GM12872 (cell line): ENCODE data around the gene ZEB2.

Experiments
- TF ChIP-seq, protein P1 (sequence below): IDR thresholded peaks from 3 replicates; pipeline ENCODE4 v1.5.1; 2011; ENCODE audit warnings: low read depth, mild to moderate bottlenecking, low read length, moderate library complexity; ENCODE audit not compliant: insufficient read depth

The ZEB2 gene

DNA sequence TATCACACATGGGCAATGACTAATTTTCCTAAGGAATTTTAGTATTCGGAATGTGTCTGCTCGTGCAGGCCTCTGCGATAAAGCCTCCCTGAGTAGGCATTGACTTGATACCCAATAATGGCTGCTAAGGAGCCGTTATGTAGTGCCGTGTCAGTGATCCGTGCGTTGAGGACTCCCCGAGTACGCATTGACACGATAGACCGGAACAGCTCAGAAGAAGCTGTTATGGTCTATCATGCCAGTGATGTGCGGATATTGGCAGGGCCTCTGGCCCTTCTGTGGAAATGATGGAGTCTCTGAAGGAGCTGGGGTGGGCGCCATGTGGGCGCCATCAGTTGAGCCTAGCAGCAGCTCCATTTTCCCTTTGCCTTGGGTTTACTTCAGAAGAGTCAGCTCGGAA lies 29.1 kb downstream of the ZEB2 start:
- TF ChIP-seq, protein P1, sequence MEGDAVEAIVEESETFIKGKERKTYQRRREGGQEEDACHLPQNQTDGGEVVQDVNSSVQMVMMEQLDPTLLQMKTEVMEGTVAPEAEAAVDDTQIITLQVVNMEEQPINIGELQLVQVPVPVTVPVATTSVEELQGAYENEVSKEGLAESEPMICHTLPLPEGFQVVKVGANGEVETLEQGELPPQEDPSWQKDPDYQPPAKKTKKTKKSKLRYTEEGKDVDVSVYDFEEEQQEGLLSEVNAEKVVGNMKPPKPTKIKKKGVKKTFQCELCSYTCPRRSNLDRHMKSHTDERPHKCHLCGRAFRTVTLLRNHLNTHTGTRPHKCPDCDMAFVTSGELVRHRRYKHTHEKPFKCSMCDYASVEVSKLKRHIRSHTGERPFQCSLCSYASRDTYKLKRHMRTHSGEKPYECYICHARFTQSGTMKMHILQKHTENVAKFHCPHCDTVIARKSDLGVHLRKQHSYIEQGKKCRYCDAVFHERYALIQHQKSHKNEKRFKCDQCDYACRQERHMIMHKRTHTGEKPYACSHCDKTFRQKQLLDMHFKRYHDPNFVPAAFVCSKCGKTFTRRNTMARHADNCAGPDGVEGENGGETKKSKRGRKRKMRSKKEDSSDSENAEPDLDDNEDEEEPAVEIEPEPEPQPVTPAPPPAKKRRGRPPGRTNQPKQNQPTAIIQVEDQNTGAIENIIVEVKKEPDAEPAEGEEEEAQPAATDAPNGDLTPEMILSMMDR, result no peak

DNA sequence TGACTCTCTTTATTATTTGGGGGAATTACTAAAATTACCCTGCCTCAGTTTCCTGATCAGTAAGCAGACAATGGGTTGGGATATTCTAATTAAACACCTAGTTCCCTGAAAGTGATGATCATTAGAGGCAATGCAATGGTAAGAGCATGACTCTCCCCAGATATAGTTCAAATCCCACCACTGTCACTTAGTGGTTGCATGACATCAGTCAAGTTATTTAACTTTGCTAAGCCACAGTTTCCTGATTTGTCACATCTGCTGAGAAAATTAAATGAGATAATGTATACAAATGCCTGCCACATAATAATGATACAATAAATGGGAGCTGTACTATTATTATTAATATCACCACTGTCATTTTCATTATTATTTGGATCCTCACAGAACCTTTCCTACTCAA lies 29.9 kb downstream of the ZEB2 start:
- TF ChIP-seq, protein P1, result no peak

DNA sequence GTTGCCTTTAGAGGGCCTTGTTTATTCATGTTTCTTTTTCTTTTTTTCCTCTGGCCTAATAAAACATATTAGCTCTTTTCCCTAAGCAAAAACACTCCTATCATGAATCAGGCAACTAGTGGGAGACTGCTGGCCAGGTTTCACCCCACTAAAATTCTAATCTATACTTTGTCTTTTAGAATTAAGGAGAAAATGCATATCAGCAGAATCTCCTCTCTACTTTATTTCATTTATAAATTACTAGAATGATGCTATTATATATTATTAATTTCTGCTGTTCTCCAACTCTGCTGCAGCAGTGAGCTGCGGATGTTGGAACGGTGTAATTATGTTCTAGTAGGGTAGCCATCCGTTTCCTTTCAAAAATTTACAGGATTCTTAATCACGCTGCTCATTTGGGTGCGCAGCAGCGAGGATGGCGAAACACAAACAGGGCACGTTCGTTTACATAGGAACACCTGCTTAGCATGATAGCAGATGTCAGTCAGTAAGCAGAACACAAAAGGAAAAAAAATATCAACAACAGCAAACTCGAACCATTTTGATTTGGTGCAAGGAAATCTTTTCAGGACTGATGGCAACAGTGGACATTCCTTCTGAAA lies 30.5 kb downstream of the ZEB2 start:
- TF ChIP-seq, protein P1, result no peak

DNA sequence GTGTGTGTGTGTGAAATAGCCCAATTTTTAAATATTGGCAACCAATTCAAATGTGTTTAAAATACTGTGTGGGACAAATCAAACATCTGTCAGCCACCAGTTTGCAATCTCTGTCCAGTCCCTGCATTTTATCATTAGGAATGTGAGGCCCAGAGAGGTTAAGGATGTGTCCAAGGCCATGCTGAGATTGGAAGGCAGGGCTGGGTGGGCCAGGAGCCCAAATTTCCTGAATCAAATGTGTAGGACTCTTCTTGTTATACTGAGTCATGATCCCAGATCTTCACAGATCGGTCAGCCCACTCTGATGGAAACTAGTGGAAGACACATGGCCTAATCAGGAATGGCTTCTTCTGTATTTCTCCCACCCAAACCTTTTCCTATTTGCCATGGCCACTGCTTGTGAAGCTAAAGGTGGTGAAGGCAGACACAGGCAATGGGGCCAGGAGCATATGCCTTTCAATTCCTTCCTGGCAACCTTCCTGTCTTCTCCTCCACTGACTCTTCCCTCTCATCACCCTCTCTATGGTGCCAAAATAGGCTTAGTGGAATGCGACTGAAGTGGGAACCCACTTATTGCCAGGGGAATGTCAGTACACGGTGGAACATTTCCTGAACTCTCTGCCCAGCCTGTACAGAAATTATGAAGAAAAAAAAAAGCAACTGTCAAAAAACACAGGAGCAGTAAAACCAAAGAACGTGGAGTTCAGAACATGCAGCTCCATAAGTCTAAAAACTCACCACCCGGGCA lies 35.5 kb downstream of the ZEB2 start:
- TF ChIP-seq, protein P1, result no peak

DNA sequence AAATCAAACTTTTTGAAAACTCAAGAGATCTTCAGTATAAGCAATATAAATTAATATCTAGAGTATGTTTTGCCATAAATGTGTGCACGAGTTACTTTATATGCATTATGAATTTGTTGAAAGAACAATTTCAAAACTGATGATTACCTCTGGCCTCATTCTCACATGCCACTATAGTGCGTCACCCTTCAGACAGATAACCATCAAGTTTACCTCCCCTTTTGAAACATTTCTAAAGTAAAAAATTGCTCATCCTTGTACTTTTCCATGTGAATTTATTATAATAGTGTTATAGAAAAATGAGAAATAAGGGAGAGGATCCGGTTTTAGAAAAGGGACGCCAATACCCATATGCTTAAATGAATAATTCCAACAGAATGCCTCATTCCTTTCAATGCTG lies 38.3 kb downstream of the ZEB2 start:
- TF ChIP-seq, protein P1, result no peak

DNA sequence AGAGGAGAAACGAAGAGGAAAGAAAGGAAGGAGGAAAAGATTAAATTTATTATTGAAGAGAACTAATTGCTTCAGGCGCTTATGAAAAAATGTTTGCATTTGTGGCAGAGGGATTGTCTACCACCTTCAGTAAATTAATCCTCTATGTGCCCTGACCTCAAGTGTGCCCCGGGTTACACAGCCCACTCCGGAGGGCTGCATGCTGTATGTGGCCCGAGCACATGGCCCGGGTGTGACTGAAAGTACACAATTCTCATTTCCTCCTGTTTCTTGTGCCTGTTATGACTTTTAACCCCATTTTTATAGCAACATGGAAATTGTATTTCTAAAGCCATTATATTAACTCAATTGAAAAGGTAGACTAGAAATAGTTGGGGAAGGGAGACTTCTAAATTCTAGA lies 38.8 kb downstream of the ZEB2 start:
- TF ChIP-seq, protein P1, result no peak

DNA sequence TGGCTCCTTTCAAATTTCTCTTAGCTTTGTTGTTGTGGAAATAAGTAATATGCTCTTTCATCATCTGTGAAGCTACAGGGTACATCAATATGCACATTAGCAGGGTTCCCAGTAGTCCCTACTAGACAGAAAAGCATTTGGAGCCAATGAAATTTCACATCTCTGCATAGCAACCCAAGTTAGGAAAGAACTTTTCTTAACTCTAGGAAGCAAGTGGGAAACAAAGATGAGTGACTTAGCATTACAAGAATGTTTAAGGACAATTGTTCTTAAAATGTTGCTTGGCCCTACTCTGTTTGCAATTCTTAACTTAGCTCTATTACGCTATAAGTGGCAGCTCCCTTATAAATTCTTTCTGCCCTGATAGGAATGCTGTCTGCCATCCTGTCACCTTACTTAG lies 39.6 kb downstream of the ZEB2 start:
- TF ChIP-seq, protein P1, result no peak
